Measurements from ENCODE around the gene KRT14.

GRCh38 chr17:41594363-41594915 is 7.7 kb upstream of the KRT14 start:
- no peak for TF ChIP-seq POLR2A (IDR thresholded peaks at IDR 0.05)
- TF ChIP-seq CTCF (IDR thresholded peaks at IDR 0.05) = no peak
